ENCODE measurements around the gene PALM2AKAP2.
A peak's percentile ranks its signal among the peaks of the same experiment; 100 is the strongest.

The PALM2AKAP2 gene

DNA sequence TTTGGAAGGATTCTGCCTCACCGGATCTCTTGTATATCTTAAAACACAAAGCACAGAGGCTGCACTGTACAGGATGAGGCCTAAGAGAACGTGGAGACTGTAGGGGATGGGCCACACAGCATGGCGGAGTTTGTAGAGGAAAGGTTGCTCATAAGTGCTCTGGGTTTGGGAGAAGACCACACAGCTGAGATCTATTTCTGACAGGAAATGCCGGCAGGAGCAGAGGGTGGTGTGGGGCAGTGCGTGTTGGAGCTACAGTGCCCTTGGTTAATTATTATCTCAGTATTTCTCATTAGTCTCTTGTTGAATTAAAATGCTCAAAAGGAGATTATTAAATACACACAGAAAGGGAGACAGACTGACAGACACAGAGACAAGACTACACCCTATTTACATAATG, 9.6 kb downstream of the PALM2AKAP2 start:
- DNase-seq (ENCODE audit: insufficient read length, low spot score), result no peak
- no peak for FAIRE-seq
- TF ChIP-seq POLR2A (IDR thresholded peaks at IDR 0.05; ENCODE audit: low read depth, low read length), result no peak

DNA sequence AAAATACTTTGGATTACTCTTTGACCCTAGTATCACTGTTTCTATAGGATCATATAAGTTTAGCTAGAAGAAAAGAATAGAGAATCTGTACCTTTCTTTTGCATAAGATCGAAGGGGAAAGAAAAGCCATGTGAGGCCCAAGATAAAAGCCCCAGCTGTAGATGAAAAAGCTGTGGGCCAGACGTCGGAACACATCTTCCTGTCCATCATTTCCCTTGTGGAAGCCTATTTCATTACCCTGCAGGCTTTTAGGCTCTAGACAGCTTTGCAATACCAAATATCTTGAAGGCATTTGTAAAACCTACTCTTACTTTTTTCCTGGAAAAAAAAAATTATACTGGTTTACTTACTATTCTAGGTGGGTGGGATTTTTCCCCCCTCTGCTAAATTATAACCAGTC, 10.0 kb downstream of the PALM2AKAP2 start:
- no peak for TF ChIP-seq POLR2A (IDR thresholded peaks at IDR 0.05; ENCODE audit: low read depth, low read length)
- no peak for DNase-seq (ENCODE audit: insufficient read length, low spot score)
- FAIRE-seq, result no peak

DNA sequence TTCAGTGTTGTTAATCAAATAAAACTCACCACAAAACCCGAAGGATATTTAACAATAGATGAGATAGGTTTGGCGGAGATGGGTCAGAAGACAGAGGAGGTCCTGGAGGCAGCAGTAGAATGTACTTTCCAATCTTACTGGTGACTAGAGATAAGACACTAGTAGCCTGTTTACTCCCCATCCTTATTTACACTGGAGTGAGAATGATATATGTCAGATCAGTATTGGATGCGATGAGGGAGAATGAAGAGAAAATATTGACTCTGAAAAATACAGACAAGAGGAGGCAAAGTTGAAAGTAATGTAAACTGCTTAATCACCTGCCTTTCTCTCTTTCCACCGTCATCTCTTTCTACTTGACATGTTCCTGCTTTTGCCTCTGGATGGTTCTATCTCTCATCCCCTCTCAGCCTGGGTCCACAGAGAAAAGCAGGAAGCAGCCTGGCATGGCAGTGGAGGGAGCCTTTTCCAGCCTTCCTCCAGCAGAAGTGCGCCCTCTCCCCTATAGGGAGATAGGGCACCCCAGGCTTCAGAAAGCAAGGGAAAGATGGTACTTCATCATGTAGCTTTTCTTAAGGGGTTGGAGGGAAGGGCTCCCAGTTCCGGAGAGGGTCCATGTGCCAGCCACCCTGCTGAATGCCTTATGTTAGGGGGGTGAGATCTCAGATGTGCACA, 11.1 kb downstream of the PALM2AKAP2 start:
- TF ChIP-seq POLR2A (IDR thresholded peaks at IDR 0.05; ENCODE audit: low read depth, low read length), result no peak
- FAIRE-seq (no peak), DNase-seq (ENCODE audit: insufficient read length, low spot score) (no peak)

DNA sequence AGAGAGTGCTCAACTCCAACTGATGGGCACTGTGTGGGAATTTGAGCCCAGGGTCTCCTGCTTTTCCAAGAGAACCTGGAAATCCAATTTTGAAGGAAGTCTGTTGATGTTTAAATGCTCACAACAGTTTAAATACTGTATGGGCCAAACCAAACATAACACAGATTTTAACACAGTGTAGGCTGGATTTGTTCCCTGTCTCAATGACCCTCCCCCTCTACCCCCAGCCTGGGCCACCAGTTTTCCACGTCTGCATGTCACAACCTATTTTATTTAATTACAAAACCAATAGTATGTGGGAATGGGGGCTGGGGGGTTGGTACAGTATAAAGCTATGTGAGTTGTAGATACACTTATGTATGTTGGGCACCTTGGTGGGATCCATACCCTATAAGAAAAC, 11.7 kb downstream of the PALM2AKAP2 start:
- no peak for FAIRE-seq
- TF ChIP-seq POLR2A (IDR thresholded peaks at IDR 0.05; ENCODE audit: low read depth, low read length), result no peak
- no peak for DNase-seq (ENCODE audit: insufficient read length, low spot score)

DNA sequence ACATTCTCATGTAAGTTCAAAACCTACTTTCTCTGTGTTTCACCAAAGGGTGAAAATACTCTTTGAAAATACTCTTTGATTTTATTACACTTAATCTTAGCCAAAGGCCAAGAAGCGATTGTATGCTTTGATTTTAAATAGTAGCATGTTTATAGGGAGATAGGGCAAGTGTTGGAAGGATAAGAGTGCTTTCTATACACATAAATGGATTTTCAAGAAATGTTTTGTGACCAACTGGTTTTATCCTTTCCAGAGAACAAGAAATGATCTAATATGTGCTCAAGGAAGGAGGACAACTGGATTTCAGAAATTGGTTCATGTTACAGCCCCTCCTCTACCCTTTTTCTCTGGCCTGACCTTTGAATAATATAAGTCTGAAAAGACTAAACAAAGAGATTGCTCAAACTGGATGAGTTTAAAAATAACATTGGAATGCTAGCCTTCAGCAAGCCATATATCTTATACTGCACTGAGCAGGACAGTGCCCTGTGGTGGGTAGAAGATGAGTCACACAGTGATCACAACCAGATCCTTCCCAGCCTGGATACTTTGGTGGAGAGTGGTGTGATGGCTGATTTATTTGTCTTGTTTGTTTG, 13.1 kb downstream of the PALM2AKAP2 start:
- no peak for TF ChIP-seq POLR2A (IDR thresholded peaks at IDR 0.05; ENCODE audit: low read depth, low read length)
- DNase-seq (ENCODE audit: insufficient read length, low spot score) (peak; percentile 92), FAIRE-seq (peak; percentile 99)

- no peak for FAIRE-seq
- TF ChIP-seq POLR2A (IDR thresholded peaks at IDR 0.05; ENCODE audit: low read depth, low read length), result no peak
- DNase-seq (ENCODE audit: insufficient read length, low spot score), result no peak
Observed at GRCh38 chr9:109793921-109794320, 13.9 kb downstream of the PALM2AKAP2 start.

DNA sequence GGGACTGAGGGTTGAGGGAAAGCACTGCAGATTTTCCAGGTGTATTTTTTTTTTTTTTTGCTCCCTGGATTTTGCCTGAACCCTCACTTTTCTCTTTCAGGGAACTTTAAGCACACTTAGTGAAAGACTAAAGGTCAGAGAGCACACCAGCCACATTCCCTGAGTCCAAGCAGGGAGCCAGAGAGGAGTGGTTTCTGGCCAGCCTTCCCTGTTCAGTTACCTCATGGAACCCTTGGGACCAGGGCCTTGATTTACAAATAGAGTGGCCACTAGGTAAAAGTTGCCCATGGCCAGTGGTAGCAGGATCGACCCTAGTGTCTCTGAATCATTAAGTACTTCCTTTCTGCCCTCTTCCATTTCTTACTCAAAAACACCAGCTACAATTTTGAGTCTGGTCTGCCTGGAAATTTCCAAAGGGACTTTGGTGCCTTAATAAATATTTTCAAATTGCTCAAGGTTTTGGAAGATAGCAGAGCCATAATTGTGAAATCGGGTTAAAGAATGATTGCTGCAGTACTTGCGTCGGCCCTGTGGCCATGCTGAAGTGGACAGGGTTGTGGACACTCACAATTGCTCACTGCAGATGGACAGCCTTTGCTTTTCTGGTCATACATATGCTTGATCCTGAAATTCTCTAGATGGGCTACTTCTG, 14.5 kb downstream of the PALM2AKAP2 start:
- no peak for TF ChIP-seq POLR2A (IDR thresholded peaks at IDR 0.05; ENCODE audit: low read depth, low read length)
- no peak for DNase-seq (ENCODE audit: insufficient read length, low spot score)
- FAIRE-seq, result no peak

DNA sequence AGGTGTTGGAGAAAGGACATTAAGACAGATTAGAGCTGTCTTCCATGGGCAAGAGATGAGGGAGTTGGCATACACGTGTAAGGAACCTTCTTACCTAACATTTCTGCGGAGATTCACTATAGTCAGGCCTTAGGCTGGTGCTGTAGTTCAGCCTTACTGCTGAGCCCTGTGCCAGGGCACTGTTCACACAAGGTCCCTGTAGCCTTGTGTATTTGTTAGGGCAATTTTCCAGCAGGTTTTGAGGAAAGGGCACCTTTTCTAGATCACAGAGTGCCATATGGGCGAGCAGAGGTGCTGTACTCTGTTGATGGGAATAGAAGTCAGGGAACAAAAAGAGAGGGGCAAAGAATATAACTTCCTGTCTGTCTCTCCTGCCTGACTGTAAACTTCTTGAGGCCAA, 15.6 kb downstream of the PALM2AKAP2 start:
- TF ChIP-seq POLR2A (IDR thresholded peaks at IDR 0.05; ENCODE audit: low read depth, low read length), result no peak
- FAIRE-seq, result no peak

GRCh38 chr9:109796078-109796477, 16.1 kb downstream of the PALM2AKAP2 start:
- DNase-seq (ENCODE audit: insufficient read length, low spot score), result no peak
- FAIRE-seq, result no peak
- no peak for TF ChIP-seq POLR2A (IDR thresholded peaks at IDR 0.05; ENCODE audit: low read depth, low read length)

More for the DNA sequence above, 15.6 kb downstream of the PALM2AKAP2 start:
- DNase-seq (ENCODE audit: insufficient read length, low spot score), result no peak

DNA sequence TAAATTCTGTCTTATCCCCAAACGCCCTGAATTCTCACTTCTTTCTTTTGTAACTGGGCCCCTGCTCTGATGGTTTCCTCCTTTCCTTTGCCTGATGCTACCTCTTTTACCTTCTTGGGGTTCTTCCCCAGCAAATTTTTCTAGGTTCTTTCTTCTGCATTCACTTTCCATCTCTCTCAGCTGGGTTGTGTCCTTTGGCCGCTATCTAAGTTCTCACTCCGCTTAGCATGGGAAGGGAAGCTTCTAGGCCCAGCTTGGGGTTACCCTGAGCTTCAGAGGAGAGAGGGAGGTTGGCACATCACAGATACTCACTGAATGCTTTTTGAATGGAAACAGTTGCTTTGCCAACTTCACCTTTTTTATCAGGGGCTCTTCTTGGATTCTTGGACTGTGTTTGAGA, 17.0 kb downstream of the PALM2AKAP2 start:
- no peak for DNase-seq (ENCODE audit: insufficient read length, low spot score)
- no peak for FAIRE-seq
- no peak for TF ChIP-seq POLR2A (IDR thresholded peaks at IDR 0.05; ENCODE audit: low read depth, low read length)

DNA sequence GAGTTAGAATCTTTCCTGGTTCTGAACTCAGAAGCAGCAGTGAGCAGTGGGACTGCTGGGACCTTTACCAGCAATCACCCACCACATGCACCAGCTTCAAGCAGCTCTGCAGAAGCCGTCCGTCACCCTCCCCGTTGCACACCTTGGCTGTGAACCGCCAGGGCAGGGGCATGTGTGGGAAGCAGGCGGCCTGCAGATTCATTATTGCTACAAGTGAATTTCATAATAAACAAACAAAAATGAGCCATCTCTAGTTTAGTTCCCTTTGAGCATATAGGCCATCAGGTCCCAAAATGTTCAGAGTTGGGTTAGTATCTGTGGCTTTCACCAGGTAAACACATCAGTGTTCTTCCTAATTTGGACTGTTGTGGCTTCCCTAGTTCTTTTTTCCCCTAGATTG, 17.5 kb downstream of the PALM2AKAP2 start:
- no peak for TF ChIP-seq POLR2A (IDR thresholded peaks at IDR 0.05; ENCODE audit: low read depth, low read length)
- no peak for FAIRE-seq
- DNase-seq (ENCODE audit: insufficient read length, low spot score), result no peak

- no peak for FAIRE-seq
- DNase-seq (ENCODE audit: insufficient read length, low spot score), result no peak
- no peak for TF ChIP-seq POLR2A (IDR thresholded peaks at IDR 0.05; ENCODE audit: low read depth, low read length)
Observed at GRCh38 chr9:109799141-109799540, 19.1 kb downstream of the PALM2AKAP2 start.

- FAIRE-seq (peak; percentile 38), DNase-seq (ENCODE audit: insufficient read length, low spot score) (peak; percentile 58)
- no peak for TF ChIP-seq POLR2A (IDR thresholded peaks at IDR 0.05; ENCODE audit: low read depth, low read length)
Observed at GRCh38 chr9:109799792-109800191, 19.8 kb downstream of the PALM2AKAP2 start.

GRCh38 chr9:109801484-109801883, 21.5 kb downstream of the PALM2AKAP2 start:
- DNase-seq (ENCODE audit: insufficient read length, low spot score) (no peak), FAIRE-seq (no peak)
- no peak for TF ChIP-seq POLR2A (IDR thresholded peaks at IDR 0.05; ENCODE audit: low read depth, low read length)

- FAIRE-seq, result no peak
- DNase-seq (ENCODE audit: insufficient read length, low spot score), result no peak
- no peak for TF ChIP-seq POLR2A (IDR thresholded peaks at IDR 0.05; ENCODE audit: low read depth, low read length)
Observed at GRCh38 chr9:109802491-109802890, 22.5 kb downstream of the PALM2AKAP2 start.
